Skeletal muscle tissue (tissue), 4 donors: ENCODE results near the gene CASKIN2. TPM values are rescaled to one million over a fixed set of nuclear protein-coding genes. Genes with fewer than 3 reads are reported as not detected.
"Not testable (repeated sequence)": the region's sequence is repeated elsewhere in the genome, so short reads cannot be mapped to it uniquely, and the experiment has no call there.

Source experiments
- H3K27ac ChIP-seq: one replicate; pipeline ENCODE4 v1.7.0; 2013; ENCODE audit warnings: mild to moderate bottlenecking, low read depth, low read length, inconsistent platforms
- H3K27me3 ChIP-seq, 3 donors: one replicate each; pipeline ENCODE4 v1.7.0; 2013; ENCODE audit warnings: low read length in 3 of 3; ENCODE audit not compliant: control insufficient read depth in 3 of 3, insufficient read depth in 3 of 3
- H3K36me3 ChIP-seq, 3 donors: one replicate each; pipeline ENCODE4 v1.7.0; 2013; ENCODE audit warnings: low read length in 3 of 3; ENCODE audit not compliant: control insufficient read depth in 3 of 3, insufficient read depth in 3 of 3
- H3K4me1 ChIP-seq, 3 donors: one replicate each; pipeline ENCODE4 v1.7.0; 2013; ENCODE audit warnings: low read length in 3 of 3, mild to moderate bottlenecking in 3 of 3; ENCODE audit not compliant: control insufficient read depth in 3 of 3, insufficient read depth in 3 of 3
- H3K4me3 ChIP-seq, 3 donors: one replicate each; pipeline ENCODE4 v1.7.0; 2013; ENCODE audit warnings: low read length in 3 of 3
- H3K9ac ChIP-seq, 3 donors: one replicate each; pipeline ENCODE4 v1.7.0; 2013; ENCODE audit warnings: low read length in 3 of 3, mild to moderate bottlenecking in 3 of 3, moderate library complexity in 2 of 3, low read depth in 1 of 3
- H3K9me3 ChIP-seq, 3 donors: one replicate each; pipeline ENCODE4 v1.7.0; 2013; ENCODE audit warnings: low read length in 3 of 3; ENCODE audit not compliant: control insufficient read depth in 3 of 3
- total RNA-seq: library from RNA; depleted of rRNA; stranded (reverse); fragments of >200 nt; gene quantifications from one replicate; pipeline ENCODE4 v1.2.3, GENCODE V29; 2014
- donor health status: Osteomylitis.

The CASKIN2 gene
- total RNA-seq, 1 donor from 2014 or later = 8.9 TPM

DNA sequence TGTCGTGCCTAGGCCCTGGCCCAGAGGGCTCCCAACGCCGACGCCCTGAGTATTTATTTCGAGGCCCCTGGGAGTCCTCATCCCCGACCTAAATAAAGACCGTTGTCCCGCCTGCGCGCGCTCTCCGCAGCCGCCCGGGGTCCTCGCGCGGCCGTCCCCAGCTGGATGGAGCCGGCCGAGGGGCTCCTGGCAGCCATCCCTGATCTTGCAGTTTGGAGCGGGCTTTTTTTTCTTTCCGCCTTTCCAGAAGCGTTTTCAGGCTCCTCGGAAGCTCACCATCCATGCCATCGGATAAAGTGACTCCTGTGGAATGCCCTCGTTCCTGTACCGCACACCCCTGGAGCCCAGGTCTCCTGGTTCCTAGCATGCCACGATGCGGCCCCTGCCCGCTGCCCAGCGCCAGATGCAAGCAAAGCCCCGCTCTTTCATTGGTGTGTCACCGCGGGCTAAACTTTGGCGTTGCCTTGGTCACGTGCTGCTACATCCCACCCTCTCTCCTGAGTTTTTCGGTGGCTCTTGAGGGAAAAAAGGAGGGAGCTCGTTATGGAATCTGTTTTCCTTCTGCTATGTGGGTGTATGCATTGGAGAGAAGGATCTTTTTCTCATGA lies 58.2 kb downstream of the CASKIN2 start:
- peak overlapping the region; percentile 97 to 98 (median 98) for H3K4me3 ChIP-seq
- H3K27ac ChIP-seq = peak overlapping the region; percentile 99
- H3K9ac ChIP-seq = peak overlapping the region; percentile 99 to 100 (median 99)
- H3K36me3 ChIP-seq = no peaks in the 10 kb centered on the region
- H3K27me3 ChIP-seq = no peaks in the 10 kb centered on the region
- peaks cover 31 to 39% (median 38%) of the 10 kb centered on the region in 3 donors for H3K4me1 ChIP-seq
- H3K9me3 ChIP-seq = no peaks in the 10 kb centered on the region

DNA sequence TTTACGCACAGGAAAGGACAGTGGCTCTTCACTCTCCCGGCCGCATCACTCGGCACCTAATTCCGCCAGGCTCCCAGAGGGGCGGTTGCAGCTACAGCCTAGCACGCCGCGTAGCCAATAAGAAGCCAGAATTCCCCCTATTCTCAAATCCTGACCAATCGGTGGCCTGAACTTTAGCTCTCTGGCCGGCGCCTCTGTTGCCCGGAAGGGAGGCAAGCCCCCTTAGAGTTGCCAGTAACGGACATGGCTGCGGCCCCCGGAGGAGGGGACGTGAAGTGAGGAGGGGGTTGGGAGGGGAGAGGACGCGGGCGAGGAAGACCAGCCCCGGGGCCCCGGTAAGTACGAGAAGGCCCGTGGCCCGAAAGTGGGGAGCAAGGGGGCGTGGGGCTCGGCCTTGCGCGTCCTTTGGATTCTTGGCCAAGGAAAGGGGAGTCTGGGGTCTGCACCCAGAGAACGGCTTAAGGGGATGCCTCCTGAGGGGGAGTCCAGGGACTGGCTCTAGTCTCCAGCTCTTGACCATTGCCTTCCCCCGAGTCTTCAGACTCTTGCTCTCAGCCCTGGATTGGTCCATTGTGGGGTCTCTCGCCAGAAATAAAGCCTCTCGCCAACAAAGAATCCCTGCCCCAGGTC lies 58.8 kb downstream of the CASKIN2 start, which contains the start of gene TMEM94:
Gene TMEM94 (plus strand): TSS at position 219 of the 630 bp plus-strand sequence. CDS start 15,271 bp downstream, outside the sequence.
- Histone ChIP-seq H3K4me3 (peak within 1 kb of the TSS; percentile 97 to 98 (median 98)), H3K4me1 (peaks cover 31 to 39% (median 38%) of the 10 kb centered on the region in 3 donors)

DNA sequence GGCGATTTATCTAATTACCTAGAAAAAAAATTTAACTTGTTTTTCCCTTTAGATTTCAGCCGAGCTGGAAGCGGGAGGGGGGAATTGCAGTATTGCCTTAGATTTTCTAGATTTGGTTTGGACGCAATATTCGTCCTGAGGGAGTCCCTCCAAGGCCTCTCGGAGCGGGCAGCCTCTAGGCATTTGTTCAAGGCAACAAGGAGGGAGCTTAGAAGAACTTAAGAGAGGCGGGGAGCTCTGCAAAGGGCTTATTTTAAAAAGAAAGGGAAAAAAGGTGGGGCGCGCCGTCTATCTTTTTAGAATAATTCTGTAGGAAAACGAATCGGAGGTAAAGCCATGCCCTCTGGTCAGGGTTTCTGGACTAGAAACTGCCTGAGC lies 59.3 kb downstream of the CASKIN2 start:
- H3K4me3 ChIP-seq = peak overlapping the region; percentile 65 to 98 (median 98)
- peak overlapping the region; percentile 99 for H3K27ac ChIP-seq
- H3K9ac ChIP-seq = peak overlapping the region; percentile 80 to 90 (median 83)
- H3K9me3 ChIP-seq = no peaks in the 10 kb centered on the region
- no peaks in the 10 kb centered on the region for H3K27me3 ChIP-seq
- H3K36me3 ChIP-seq = no peaks in the 10 kb centered on the region
- peaks cover 31 to 39% (median 36%) of the 10 kb centered on the region in 3 donors for H3K4me1 ChIP-seq

More for the DNA sequence above, 58.8 kb downstream of the CASKIN2 start, which contains the start of gene TMEM94:
- Histone ChIP-seq H3K9ac (peak within 1 kb of the TSS; percentile 99 to 100 (median 99)), H3K27me3 (no peaks in the 10 kb centered on the region), H3K27ac (peak within 1 kb of the TSS; percentile 99), H3K36me3 (no peaks in the 10 kb centered on the region), H3K9me3 (no peaks in the 10 kb centered on the region)

DNA sequence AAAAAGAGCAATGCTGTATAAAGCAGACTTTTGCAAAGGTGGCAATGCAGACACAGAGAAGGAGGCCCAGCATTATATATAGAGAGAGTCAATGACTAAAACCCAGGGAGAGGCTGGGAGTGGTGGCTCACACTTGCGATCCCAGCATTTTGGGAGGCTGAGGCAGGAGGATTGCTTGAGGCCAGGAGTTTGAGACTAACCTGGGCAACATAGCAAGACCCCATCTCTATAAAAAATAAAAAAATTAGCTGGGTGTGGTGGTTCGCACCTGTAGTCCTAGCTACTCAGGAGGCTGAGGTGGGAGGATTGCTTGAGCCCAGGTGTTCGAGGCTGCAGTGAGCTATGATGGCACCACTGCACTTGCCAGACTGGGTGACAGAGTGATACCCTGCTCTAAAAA lies 60.7 kb downstream of the CASKIN2 start:
- not testable (repeated sequence) for H3K27ac ChIP-seq, H3K36me3 ChIP-seq, H3K9me3 ChIP-seq, H3K4me3 ChIP-seq, H3K27me3 ChIP-seq, H3K9ac ChIP-seq
- H3K4me1 ChIP-seq = peaks cover 28 to 30% (median 28%) of the 10 kb centered on the region in 3 donors

DNA sequence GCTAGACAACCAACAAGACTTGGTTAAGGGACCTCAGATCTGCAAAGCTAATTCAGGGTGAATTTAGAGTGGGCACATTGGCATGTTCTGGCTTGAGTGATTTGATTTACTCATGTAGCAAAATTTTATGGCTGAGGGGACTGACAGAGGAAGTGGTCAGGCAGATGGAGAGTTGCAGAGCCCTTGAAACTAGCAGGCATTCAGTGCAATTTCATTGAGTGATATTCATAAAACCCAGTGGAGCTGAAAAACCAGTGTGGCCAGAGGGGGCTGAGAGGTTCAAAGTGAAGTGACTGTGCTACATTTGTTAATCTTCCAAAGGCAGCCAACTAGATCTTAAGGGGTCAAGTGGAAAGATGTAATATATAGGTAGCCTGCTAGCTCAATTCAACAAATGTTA lies 61.1 kb downstream of the CASKIN2 start:
- Histone ChIP-seq H3K36me3 (no peaks in the 10 kb centered on the region), H3K27me3 (no peaks in the 10 kb centered on the region), H3K9me3 (no peaks in the 10 kb centered on the region), H3K27ac (no peak overlapping the region), H3K4me1 (peaks cover 23 to 27% (median 25%) of the 10 kb centered on the region in 3 donors), H3K9ac (no peak overlapping the region), H3K4me3 (no peak overlapping the region)

DNA sequence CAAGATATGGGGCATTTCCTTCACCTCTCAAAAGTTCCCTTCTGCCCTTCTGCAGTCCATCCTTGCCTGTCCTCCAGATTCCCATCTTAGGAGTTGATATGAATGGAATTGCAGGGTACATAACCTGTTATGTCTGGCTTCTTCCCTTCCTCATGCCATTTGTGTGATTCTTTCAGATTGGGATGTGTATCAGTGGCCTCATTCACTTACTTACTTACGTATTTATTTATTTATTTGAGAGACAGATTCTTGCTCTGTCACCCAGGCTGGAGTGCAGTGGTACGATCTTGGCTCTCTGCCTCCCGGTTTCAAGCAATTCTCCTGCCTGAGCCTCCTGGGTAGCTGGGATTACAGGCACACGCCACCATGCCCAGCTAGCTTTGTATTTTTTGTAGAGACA lies 65.1 kb downstream of the CASKIN2 start:
- Histone ChIP-seq H3K4me1 (no peaks in the 10 kb centered on the region), H3K27ac (no peak overlapping the region)

More for the DNA sequence above, 65.1 kb downstream of the CASKIN2 start:
- Histone ChIP-seq H3K9ac (no peak overlapping the region), H3K27me3 (no peaks in the 10 kb centered on the region), H3K9me3 (no peaks in the 10 kb centered on the region), H3K4me3 (no peak overlapping the region), H3K36me3 (no peaks in the 10 kb centered on the region)

Other genes with a start within 250 kb of the CASKIN2 start
- gene MIF4GD, start 244.3 kb downstream of the CASKIN2 start, total RNA-seq = 7.8 TPM
- gene SLC25A19, start 226.1 kb downstream of the CASKIN2 start, total RNA-seq = 1.0 TPM
- gene GRB2, start 109.9 kb downstream of the CASKIN2 start, total RNA-seq = 74.6 TPM
- gene TMEM94, start 58.9 kb downstream of the CASKIN2 start, total RNA-seq = 18.3 TPM
- gene TSEN54, start 991 bp upstream of the CASKIN2 start, total RNA-seq = 15.7 TPM
- 4.7 TPM for gene LLGL2, start 10.2 kb upstream of the CASKIN2 start, total RNA-seq
- gene MYO15B, start 72.3 kb upstream of the CASKIN2 start, total RNA-seq = 43.8 TPM
- gene SMIM5, start 117.9 kb upstream of the CASKIN2 start, total RNA-seq = 3.7 TPM
- gene RECQL5, start 151.6 kb upstream of the CASKIN2 start, total RNA-seq = 11.0 TPM
- gene SAP30BP, start 151.8 kb upstream of the CASKIN2 start, total RNA-seq = 36.5 TPM
- 3.1 TPM for gene ITGB4, start 205.9 kb upstream of the CASKIN2 start, total RNA-seq
- 29.2 TPM for gene GALK1, start 249.7 kb upstream of the CASKIN2 start, total RNA-seq